ENCODE results near the gene NKD1.

Gene NKD1

GRCh38 chr16:50606431-50607050 lies 58.3 kb downstream of the NKD1 start:
- H3K27ac ChIP-seq: no peak overlapping the region
- TF ChIP-seq CTCF (conservative IDR thresholded peaks at IDR 0.05): no peak

GRCh38 chr16:50607051-50607431 lies 58.8 kb downstream of the NKD1 start:
- TF ChIP-seq CTCF (conservative IDR thresholded peaks at IDR 0.05): no peak
- H3K27ac ChIP-seq: no peak overlapping the region

DNA sequence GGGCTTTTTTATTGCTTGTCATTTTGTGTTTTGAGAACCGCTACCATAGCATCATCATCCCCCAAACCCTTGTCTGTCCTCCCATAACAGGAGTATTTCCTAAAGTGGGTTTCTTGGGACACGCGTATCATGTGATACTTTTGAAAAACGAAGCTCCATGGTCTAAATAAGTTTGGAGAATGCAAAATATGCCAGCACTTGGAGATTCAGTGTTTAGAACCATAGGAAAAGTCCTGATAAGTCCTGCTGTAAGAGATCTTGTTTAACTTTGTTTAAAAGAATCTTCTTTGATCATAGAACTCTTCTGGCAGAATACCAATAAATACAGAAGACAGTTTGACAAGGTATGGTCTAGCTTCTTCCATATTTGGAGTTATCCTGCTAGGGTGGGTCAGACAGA lies 59.3 kb downstream of the NKD1 start:
- no peak overlapping the region for H3K27ac ChIP-seq
- no peak for TF ChIP-seq CTCF (conservative IDR thresholded peaks at IDR 0.05)

- no peak overlapping the region for H3K27ac ChIP-seq
- no peak for TF ChIP-seq CTCF (conservative IDR thresholded peaks at IDR 0.05)
Measured at GRCh38 chr16:50607970-50608557, 59.9 kb downstream of the NKD1 start.

- no peak for TF ChIP-seq CTCF (conservative IDR thresholded peaks at IDR 0.05)
- no peak overlapping the region for H3K27ac ChIP-seq
Measured at GRCh38 chr16:50609049-50609448, 60.9 kb downstream of the NKD1 start.

DNA sequence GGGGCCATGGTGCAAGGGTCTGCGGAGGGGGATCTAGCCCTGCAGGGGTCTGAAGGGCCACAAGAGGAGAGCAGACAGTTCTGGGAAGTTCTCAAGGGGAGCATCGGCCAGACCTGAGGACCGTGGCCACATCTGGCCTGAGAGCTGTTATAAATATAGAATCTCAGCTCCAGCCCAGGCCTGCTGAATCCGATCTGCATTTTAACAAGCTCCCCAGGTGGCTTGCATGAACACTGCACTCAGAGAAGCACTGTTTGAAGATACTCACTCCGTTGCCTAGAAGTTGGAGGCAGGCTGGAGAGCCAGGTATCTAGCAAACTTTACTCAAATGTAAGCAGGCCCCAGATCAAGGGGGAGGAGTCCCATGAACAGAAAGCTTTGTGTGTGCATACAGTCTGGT lies 61.3 kb downstream of the NKD1 start:
- TF ChIP-seq CTCF (conservative IDR thresholded peaks at IDR 0.05): no peak
- H3K27ac ChIP-seq: no peak overlapping the region

DNA sequence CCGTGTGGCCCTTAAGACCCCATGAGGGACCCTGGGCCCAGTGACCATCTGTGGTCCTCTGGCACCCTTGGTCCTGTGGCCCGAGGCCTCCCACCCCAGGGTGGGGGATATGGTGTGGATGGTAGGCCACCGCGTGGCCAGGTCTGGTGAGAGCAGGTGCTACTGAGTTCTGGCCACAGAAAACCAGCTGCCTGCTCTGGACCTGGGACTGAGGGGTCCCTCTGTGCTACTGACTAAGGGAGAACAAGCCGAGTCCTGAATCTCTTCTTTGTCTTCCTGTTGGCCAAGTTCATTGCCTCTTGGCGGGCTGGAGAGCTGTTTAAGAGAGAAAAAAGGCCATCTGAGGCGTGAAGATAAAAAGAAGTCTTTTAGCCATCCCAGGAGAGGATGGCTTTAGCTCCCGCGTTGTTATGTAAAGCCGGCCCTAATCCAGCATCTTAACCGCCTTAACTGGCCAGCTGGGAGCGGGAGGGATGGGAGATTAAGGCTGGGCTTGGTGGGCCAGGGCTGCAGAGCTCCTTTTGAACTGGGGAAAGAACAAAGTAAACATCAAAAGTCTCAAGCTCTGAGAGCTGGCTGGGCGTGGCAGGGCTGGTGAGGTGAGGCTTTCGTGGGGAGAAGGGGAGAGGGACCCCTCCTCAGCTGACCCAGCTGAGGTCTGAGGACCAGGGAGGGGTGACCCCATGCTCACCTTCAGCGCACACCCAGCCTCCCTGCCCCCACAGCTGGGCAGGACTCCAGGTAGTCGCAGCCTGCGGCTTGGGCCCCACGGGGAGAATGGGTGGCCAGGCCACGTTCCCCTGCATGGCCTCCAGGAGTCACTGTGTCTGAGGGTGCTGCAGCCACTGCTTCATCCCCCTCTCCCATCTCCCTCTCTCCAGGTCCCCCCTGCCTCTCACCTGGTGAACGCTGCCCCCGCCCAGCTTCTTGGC lies 62.4 kb downstream of the NKD1 start:
- no peak for TF ChIP-seq CTCF (conservative IDR thresholded peaks at IDR 0.05)
- H3K27ac ChIP-seq: no peak overlapping the region
